ENCODE measurements around the gene LDLRAD3. TPM values are rescaled to one million over a fixed set of nuclear protein-coding genes. Genes with fewer than 3 reads are reported as not detected.
A peak's percentile ranks its signal among the peaks of the same experiment; 100 is the strongest.

LDLRAD3 gene
- total RNA-seq, 4 donors from 2014 or later: 0.37 to 43.2 (median 3.7) TPM

DNA sequence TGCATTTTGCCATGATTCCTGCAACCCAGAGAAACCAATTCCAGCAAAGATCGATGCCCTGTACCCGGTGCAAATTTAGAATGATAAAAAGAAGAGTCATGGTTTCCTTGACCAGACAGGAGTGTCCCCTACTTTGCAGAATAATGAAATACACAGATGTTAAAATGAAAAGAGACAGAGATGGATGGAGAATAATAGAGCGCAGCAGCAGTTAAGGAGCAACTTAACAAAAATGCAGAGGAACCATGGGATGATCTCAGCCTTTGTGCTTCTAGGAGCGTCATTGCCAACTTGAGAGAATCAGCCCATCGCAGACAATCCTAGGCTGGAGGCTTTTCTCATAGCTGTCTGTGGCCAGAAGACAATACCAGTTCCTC is 127.1 kb downstream of the LDLRAD3 start:
- Histone ChIP-seq H3K27ac (no peak overlapping the region), H3K9me3 (no peaks in the 10 kb centered on the region), H3K4me3 (no peak overlapping the region), H3K4me1 (peaks cover 4 to 12% (median 6%) of the 10 kb centered on the region in 4 donors), H3K36me3 (no peaks in the 10 kb centered on the region), H3K27me3 (no peaks in the 10 kb centered on the region)
- no peak for DNase-seq
- WGBS, 2 donors (ENCODE audit: low coverage in 1 of 2): 74 to 89% methylated on average over 4 to 5 of the region's 5 CpGs
- intact Hi-C loops (cut with DNase I; ENCODE audit: low total_unique reads) (loop anchor here (2.0 kb wide), 1 partner anchor 252 kb away; no protein-coding TSS in a partner anchor), in situ Hi-C loops (cut with MboI; ENCODE audit: low pct_ligation_motif_present in 1 of 4, low pct_unique_long_range_greater_than_20kb in 1 of 4, low sequenced_read_pairs in 3 of 4) (no loop called here)
- TF ChIP-seq POLR2A (IDR thresholded peaks at IDR 0.05): no peak
- TF ChIP-seq POLR2AphosphoS5 (IDR thresholded peaks at IDR 0.05): no peak
- no peak for TF ChIP-seq EP300 (IDR thresholded peaks at IDR 0.05; ENCODE audit: low read depth)

DNA sequence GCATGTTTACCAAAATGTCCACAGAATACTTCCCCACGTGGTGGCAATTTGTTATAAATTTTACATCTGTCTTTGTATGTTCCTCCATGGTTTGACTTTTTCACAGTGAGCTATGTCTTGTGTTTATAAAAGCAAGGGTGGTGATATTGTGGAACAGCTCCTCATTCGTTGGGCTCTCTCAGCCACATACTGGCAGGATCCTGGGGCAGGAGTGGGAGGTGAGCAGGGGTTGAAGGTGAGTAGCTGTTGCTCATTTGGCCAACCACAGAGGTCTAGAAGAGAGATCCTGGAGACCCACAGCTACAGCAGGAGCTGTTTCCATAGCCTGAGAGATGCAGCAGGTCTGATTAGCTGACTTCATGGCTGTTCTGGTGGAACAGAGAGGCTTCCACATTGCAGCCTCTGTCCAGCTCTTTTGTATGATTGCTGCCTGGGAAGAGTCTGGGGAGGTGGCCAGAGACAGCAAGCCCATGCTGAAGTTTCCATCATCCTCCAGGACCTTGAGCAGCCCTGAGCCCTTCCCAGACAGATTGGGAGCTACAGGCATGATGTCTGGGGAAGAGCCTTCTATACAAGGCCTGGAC is 128.1 kb downstream of the LDLRAD3 start:
- H3K4me3 ChIP-seq: no peak overlapping the region
- TF ChIP-seq, protein P1, sequence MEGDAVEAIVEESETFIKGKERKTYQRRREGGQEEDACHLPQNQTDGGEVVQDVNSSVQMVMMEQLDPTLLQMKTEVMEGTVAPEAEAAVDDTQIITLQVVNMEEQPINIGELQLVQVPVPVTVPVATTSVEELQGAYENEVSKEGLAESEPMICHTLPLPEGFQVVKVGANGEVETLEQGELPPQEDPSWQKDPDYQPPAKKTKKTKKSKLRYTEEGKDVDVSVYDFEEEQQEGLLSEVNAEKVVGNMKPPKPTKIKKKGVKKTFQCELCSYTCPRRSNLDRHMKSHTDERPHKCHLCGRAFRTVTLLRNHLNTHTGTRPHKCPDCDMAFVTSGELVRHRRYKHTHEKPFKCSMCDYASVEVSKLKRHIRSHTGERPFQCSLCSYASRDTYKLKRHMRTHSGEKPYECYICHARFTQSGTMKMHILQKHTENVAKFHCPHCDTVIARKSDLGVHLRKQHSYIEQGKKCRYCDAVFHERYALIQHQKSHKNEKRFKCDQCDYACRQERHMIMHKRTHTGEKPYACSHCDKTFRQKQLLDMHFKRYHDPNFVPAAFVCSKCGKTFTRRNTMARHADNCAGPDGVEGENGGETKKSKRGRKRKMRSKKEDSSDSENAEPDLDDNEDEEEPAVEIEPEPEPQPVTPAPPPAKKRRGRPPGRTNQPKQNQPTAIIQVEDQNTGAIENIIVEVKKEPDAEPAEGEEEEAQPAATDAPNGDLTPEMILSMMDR (IDR thresholded peaks at IDR 0.05): no peak
- TF ChIP-seq POLR2AphosphoS5 (IDR thresholded peaks at IDR 0.05) (no peak), POLR2A (IDR thresholded peaks at IDR 0.05) (no peak), EP300 (IDR thresholded peaks at IDR 0.05; ENCODE audit: low read depth) (no peak)
- no peak for DNase-seq
- H3K27ac ChIP-seq: no peak overlapping the region
- H3K27me3 ChIP-seq: no peaks in the 10 kb centered on the region
- WGBS, 2 donors (ENCODE audit: low coverage in 1 of 2): 60 to 70% methylated on average over 1 to 2 of the region's 2 CpGs
- intact Hi-C loops (cut with DNase I; ENCODE audit: low total_unique reads): loop anchor here (2.0 kb wide), 1 partner anchor 253 kb away; no protein-coding TSS in a partner anchor
- no peaks in the 10 kb centered on the region for H3K9me3 ChIP-seq
- in situ Hi-C loops (cut with MboI; ENCODE audit: low pct_ligation_motif_present in 1 of 4, low pct_unique_long_range_greater_than_20kb in 1 of 4, low sequenced_read_pairs in 3 of 4): no loop called here
- H3K36me3 ChIP-seq: no peaks in the 10 kb centered on the region
- H3K4me1 ChIP-seq: peaks cover 4 to 12% (median 6%) of the 10 kb centered on the region in 4 donors

DNA sequence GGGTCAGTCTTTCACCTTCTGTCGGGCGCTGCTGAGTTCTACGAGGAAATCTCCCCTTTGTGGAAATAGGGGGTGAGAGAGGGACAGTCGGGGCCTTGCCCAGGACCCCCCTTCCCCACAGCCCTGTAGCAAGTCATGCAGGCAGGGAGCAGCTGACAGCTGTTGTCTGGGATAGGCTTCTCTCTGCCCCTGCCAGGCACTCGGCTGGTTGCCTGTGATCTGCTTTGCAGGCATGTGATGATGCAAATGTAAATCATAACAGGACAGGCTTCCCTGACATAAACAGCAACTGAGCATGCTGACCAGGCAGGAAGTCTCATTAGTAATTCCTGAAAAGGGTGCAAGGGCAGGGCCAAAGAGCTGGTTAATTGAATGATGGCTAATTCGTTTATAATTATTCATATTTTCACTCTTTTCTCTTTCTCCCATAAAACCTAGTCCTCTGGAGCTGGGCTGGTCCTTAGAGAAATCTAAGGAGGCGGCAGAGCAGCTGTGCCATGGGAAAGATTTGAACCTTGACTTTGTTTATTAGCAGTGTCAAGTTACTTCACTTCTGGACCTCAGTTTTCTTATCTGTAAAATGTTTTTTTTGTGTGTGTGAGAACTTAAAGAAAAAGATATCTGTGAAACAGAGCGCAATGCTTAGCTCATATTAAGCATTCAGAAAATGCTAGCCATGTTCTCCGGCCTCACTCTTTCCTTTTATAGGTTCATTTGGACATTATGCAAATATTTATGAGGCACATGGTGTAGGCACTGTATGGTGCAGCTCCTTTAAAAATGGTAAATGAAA is 129.7 kb downstream of the LDLRAD3 start:
- Histone ChIP-seq H3K4me3 (no peak overlapping the region), H3K27ac (no peak overlapping the region), H3K36me3 (no peaks in the 10 kb centered on the region), H3K9me3 (no peaks in the 10 kb centered on the region), H3K27me3 (no peaks in the 10 kb centered on the region), H3K4me1 (peaks cover 4 to 12% (median 6%) of the 10 kb centered on the region in 4 donors)
- 63 to 71% methylated on average over 5 to 9 of the region's 9 CpGs for WGBS, 2 donors (ENCODE audit: low coverage in 1 of 2)
- intact Hi-C loops (cut with DNase I; ENCODE audit: low total_unique reads) (no loop called here), in situ Hi-C loops (cut with MboI; ENCODE audit: low pct_ligation_motif_present in 1 of 4, low pct_unique_long_range_greater_than_20kb in 1 of 4, low sequenced_read_pairs in 3 of 4) (no loop called here)
- TF ChIP-seq, protein P1 (IDR thresholded peaks at IDR 0.05): no peak
- TF ChIP-seq POLR2A (IDR thresholded peaks at IDR 0.05) (no peak), EP300 (IDR thresholded peaks at IDR 0.05; ENCODE audit: low read depth) (no peak), POLR2AphosphoS5 (IDR thresholded peaks at IDR 0.05) (peak in 1 of 3 donors; percentile 10)
- no peak for DNase-seq

DNA sequence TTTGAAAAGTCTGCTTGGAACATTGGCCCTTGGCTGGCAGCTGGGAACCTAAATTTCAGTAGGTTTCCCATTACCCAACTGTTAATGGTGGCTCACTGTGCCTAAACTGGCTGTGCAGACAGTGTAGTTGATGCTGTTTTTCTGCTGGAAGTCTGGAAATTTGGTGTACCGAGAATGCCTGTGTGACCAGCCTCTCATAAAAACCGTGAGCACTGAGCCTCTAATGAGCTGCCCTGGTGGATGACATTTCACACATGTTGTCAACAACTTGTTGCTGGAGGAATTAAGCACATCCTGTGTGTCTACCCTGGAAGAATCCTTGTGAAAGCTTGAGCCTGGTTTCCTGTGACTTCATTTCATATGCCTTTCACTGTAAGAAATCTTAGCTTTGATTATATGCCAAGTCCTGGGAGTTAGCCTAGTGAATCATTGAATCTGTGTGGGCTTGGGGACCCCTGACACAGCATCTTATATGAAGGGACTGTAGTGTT is 131.1 kb downstream of the LDLRAD3 start:
- Histone ChIP-seq H3K4me3 (no peak overlapping the region), H3K36me3 (no peaks in the 10 kb centered on the region), H3K9me3 (no peaks in the 10 kb centered on the region), H3K4me1 (peaks cover 4 to 12% (median 6%) of the 10 kb centered on the region in 4 donors), H3K27me3 (no peaks in the 10 kb centered on the region), H3K27ac (no peak overlapping the region)
- intact Hi-C loops (cut with DNase I; ENCODE audit: low total_unique reads): no loop called here
- in situ Hi-C loops (cut with MboI; ENCODE audit: low pct_ligation_motif_present in 1 of 4, low pct_unique_long_range_greater_than_20kb in 1 of 4, low sequenced_read_pairs in 3 of 4): no loop called here
- TF ChIP-seq, protein P1 (IDR thresholded peaks at IDR 0.05): no peak
- no peak for TF ChIP-seq EP300 (IDR thresholded peaks at IDR 0.05; ENCODE audit: low read depth)
- TF ChIP-seq POLR2A (IDR thresholded peaks at IDR 0.05): no peak
- no peak for TF ChIP-seq POLR2AphosphoS5 (IDR thresholded peaks at IDR 0.05)
- no peak for DNase-seq
- 76% methylated on average over 2 of the region's 2 CpGs; no CpG with 5 or more reads in 1 of the 2 donors for WGBS, 2 donors (ENCODE audit: low coverage in 1 of 2)
